Trophoblast cell (in vitro differentiated cells and primary cell): ENCODE measurements around the gene BCL11A.
A peak's percentile ranks its signal among the peaks of the same experiment; 100 is the strongest.

Experiments used
- DNase-seq, 2 donors: peaks; one replicate each; pipeline ENCODE4 v3.0.0-alpha.2; 2016
- H2AFZ ChIP-seq: 2 replicates; pipeline ENCODE4 v1.6.1; 2013; ENCODE audit warnings: low read length, moderate library complexity, mild to moderate bottlenecking; ENCODE audit not compliant: insufficient read depth, poor library complexity
- H2AK5ac ChIP-seq: 2 replicates; pipeline ENCODE4 v1.6.1; 2013; ENCODE audit warnings: mild to moderate bottlenecking, low read length
- H2BK120ac ChIP-seq: 2 replicates; pipeline ENCODE4 v1.6.1; 2013; ENCODE audit warnings: low read length, mild to moderate bottlenecking, moderate library complexity; ENCODE audit not compliant: insufficient read depth, poor library complexity
- H2BK12ac ChIP-seq: 2 replicates; pipeline ENCODE4 v1.6.1; 2013; ENCODE audit warnings: mild to moderate bottlenecking, low read length, moderate library complexity
- H2BK5ac ChIP-seq: 2 replicates; pipeline ENCODE4 v1.6.1; 2013; ENCODE audit warnings: low read length, low read depth, moderate library complexity, mild to moderate bottlenecking; ENCODE audit not compliant: poor library complexity
- H3K14ac ChIP-seq: 2 replicates; pipeline ENCODE4 v1.6.1; 2013; ENCODE audit warnings: mild to moderate bottlenecking, low read length
- H3K18ac ChIP-seq: 2 replicates; pipeline ENCODE4 v1.6.1; 2013; ENCODE audit warnings: mild to moderate bottlenecking, low read length
- H3K23ac ChIP-seq: 2 replicates; pipeline ENCODE4 v1.6.1; 2013; ENCODE audit warnings: low read length
- H3K27ac ChIP-seq: 2 replicates; pipeline ENCODE4 v1.5.1; 2013; ENCODE audit warnings: low read depth, mild to moderate bottlenecking, inconsistent platforms, low read length, moderate library complexity
- H3K27me3 ChIP-seq: 2 replicates; pipeline ENCODE4 v1.6.1; 2013; ENCODE audit warnings: inconsistent platforms, mild to moderate bottlenecking, low read length, moderate library complexity; ENCODE audit not compliant: insufficient read depth
- H3K36me3 ChIP-seq, 2 experiments: 1 replicate in 1 of 2; 2 replicates in 1 of 2; pipeline ENCODE4 v1.6.1; 2013; ENCODE audit warnings: low read length in 2 of 2, mild to moderate bottlenecking in 2 of 2, moderate library complexity in 1 of 2; ENCODE audit not compliant: insufficient read depth in 2 of 2, control insufficient read depth in 1 of 2
- H3K4ac ChIP-seq: 2 replicates; pipeline ENCODE4 v1.6.1; 2013; ENCODE audit warnings: low read depth, mild to moderate bottlenecking, low read length, moderate library complexity
- H3K4me1 ChIP-seq, 2 experiments: 1 replicate in 1 of 2; 2 replicates in 1 of 2; pipeline ENCODE4 v1.6.1; 2013; ENCODE audit warnings: low read length in 2 of 2, mild to moderate bottlenecking in 2 of 2, moderate library complexity in 1 of 2; ENCODE audit not compliant: insufficient read depth in 2 of 2, control insufficient read depth in 1 of 2
- H3K4me2 ChIP-seq: 2 replicates; pipeline ENCODE4 v1.6.1; 2013; ENCODE audit warnings: inconsistent platforms, mild to moderate bottlenecking, low read length, moderate library complexity
- H3K4me3 ChIP-seq: 2 replicates; pipeline ENCODE4 v1.5.1; 2013; ENCODE audit warnings: mild to moderate bottlenecking, low read depth, low read length, inconsistent platforms
- H3K79me1 ChIP-seq: one replicate; pipeline ENCODE4 v1.6.1; 2013; ENCODE audit warnings: low read length
- H3K79me2 ChIP-seq: 2 replicates; pipeline ENCODE4 v1.6.1; 2013; ENCODE audit warnings: low read length, mild to moderate bottlenecking; ENCODE audit not compliant: control insufficient read depth, insufficient read depth, poor library complexity
- H3K9ac ChIP-seq: 2 replicates; pipeline ENCODE4 v1.6.1; 2013; ENCODE audit warnings: mild to moderate bottlenecking, low read length
- H3K9me3 ChIP-seq: 2 replicates; pipeline ENCODE4 v1.6.1; 2013; ENCODE audit warnings: low read depth, mild to moderate bottlenecking, control low read depth, inconsistent platforms, low read length; ENCODE audit not compliant: insufficient read depth
- H4K12ac ChIP-seq: 2 replicates; pipeline ENCODE4 v1.6.1; 2013; ENCODE audit warnings: low read depth, mild to moderate bottlenecking, low read length, moderate library complexity
- H4K8ac ChIP-seq: 2 replicates; pipeline ENCODE4 v1.6.1; 2013; ENCODE audit warnings: low read depth, mild to moderate bottlenecking, low read length, moderate library complexity
- H4K91ac ChIP-seq: one replicate; pipeline ENCODE4 v1.6.1; 2013; ENCODE audit warnings: low read depth, mild to moderate bottlenecking, low read length, moderate library complexity
- WGBS: extraction: QIAGEN DNeasy Blood & Tissue Kit; methylation state at CpG from one replicate; pipeline ENCODE4 v1.1.7; 2013; ENCODE audit warnings: missing lambda C conversion rate; ENCODE audit not compliant: insufficient read length, insufficient coverage; ENCODE audit errors: extremely low coverage; 5-methylcytosine and 5-hydroxymethylcytosine counted together

BCL11A gene

DNA sequence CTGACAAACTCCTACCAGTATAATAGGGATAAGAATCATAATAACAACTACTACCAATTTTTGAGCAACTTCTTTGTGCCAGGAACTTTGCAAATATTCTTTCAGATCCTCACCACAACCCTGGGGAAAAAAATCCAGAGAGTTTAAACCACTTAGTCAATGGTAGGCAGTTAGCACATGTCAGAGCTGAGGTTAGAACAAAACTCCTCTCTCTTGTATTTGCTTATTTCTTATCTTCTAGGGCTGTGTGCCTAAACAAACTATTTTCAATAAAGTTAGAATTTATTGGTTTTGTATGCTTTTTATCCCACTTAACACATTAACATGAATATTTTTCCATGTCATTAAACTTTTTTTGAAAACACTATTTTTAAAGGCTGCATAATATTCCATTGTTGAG is 127.1 kb downstream of the BCL11A start:
- H3K4me3 ChIP-seq = no peak overlapping the region
- H3K27me3 ChIP-seq = no peaks in the 10 kb centered on the region
- H4K8ac ChIP-seq = no peak overlapping the region
- H3K14ac ChIP-seq = no peak overlapping the region
- no peak overlapping the region for H2BK5ac ChIP-seq
- H3K23ac ChIP-seq = no peak overlapping the region
- H3K9ac ChIP-seq = no peak overlapping the region
- no peak overlapping the region for H4K91ac ChIP-seq
- H3K18ac ChIP-seq = no peak overlapping the region
- H3K27ac ChIP-seq = no peak overlapping the region
- H3K4me2 ChIP-seq = no peak overlapping the region
- no peak overlapping the region for H3K4ac ChIP-seq
- no peaks in the 10 kb centered on the region for H3K9me3 ChIP-seq
- peaks cover 1% of the 10 kb centered on the region for H3K79me1 ChIP-seq
- H3K36me3 ChIP-seq = no peaks in the 10 kb centered on the region
- no peak overlapping the region for H2AFZ ChIP-seq
- H2BK12ac ChIP-seq = no peak overlapping the region
- H4K12ac ChIP-seq = no peak overlapping the region
- no peaks in the 10 kb centered on the region for H3K79me2 ChIP-seq
- peak in 1 of 2 donors; percentile 41 for DNase-seq
- peaks cover 2% of the 10 kb centered on the region in 2 experiments for H3K4me1 ChIP-seq
- no peak overlapping the region for H2BK120ac ChIP-seq
- H2AK5ac ChIP-seq = no peak overlapping the region

GRCh38 chr2:60424233-60424632 is 129.2 kb downstream of the BCL11A start:
- WGBS = no CpG with 5 or more reads among the region's 5 CpGs
- H3K4ac ChIP-seq = no peak overlapping the region

GRCh38 chr2:60423505-60423904 is 129.9 kb downstream of the BCL11A start:
- Histone ChIP-seq H3K4ac (no peak overlapping the region), H2AK5ac (no peak overlapping the region), H4K12ac (no peak overlapping the region), H3K27me3 (no peaks in the 10 kb centered on the region), H3K79me1 (peaks cover under 1% of the 10 kb centered on the region), H3K4me2 (no peak overlapping the region), H3K36me3 (no peaks in the 10 kb centered on the region), H3K4me3 (no peak overlapping the region), H3K23ac (no peak overlapping the region), H4K8ac (no peak overlapping the region), H3K27ac (no peak overlapping the region), H2AFZ (no peak overlapping the region), H3K79me2 (no peaks in the 10 kb centered on the region), H3K18ac (no peak overlapping the region), H3K14ac (no peak overlapping the region), H3K9me3 (no peaks in the 10 kb centered on the region), H3K4me1 (peaks cover 2% of the 10 kb centered on the region in 2 experiments), H2BK12ac (no peak overlapping the region), H2BK120ac (no peak overlapping the region), H3K9ac (no peak overlapping the region), H2BK5ac (no peak overlapping the region), H4K91ac (no peak overlapping the region)
- no CpG with 5 or more reads among the region's 1 CpG for WGBS
- DNase-seq = peak in 1 of 2 donors; percentile 86

More at GRCh38 chr2:60424233-60424632, 129.2 kb downstream of the BCL11A start:
- H3K27ac ChIP-seq = no peak overlapping the region
- H2BK120ac ChIP-seq = no peak overlapping the region
- no peak overlapping the region for H2BK5ac ChIP-seq
- H3K36me3 ChIP-seq = no peaks in the 10 kb centered on the region
- no peak overlapping the region for H3K9ac ChIP-seq
- no peak for DNase-seq
- no peak overlapping the region for H4K8ac ChIP-seq
- H2BK12ac ChIP-seq = no peak overlapping the region
- H3K27me3 ChIP-seq = no peaks in the 10 kb centered on the region
- H3K9me3 ChIP-seq = no peaks in the 10 kb centered on the region
- no peak overlapping the region for H3K4me2 ChIP-seq
- no peak overlapping the region for H3K23ac ChIP-seq
- peaks cover 2% of the 10 kb centered on the region in 2 experiments for H3K4me1 ChIP-seq
- no peak overlapping the region for H4K12ac ChIP-seq
- no peaks in the 10 kb centered on the region for H3K79me2 ChIP-seq
- H3K4me3 ChIP-seq = no peak overlapping the region
- no peak overlapping the region for H4K91ac ChIP-seq
- H2AK5ac ChIP-seq = no peak overlapping the region
- H3K79me1 ChIP-seq = peaks cover 1% of the 10 kb centered on the region
- H3K18ac ChIP-seq = no peak overlapping the region
- no peak overlapping the region for H3K14ac ChIP-seq
- no peak overlapping the region for H2AFZ ChIP-seq

GRCh38 chr2:60422826-60423483 is 130.5 kb downstream of the BCL11A start:
- H3K9me3 ChIP-seq = no peaks in the 10 kb centered on the region
- H3K4me1 ChIP-seq = peaks cover 2% of the 10 kb centered on the region in 2 experiments
- no peak overlapping the region for H3K14ac ChIP-seq
- WGBS = no CpG with 5 or more reads among the region's 7 CpGs
- H3K27ac ChIP-seq = no peak overlapping the region
- H2AFZ ChIP-seq = no peak overlapping the region
- no peak overlapping the region for H4K8ac ChIP-seq
- H3K4ac ChIP-seq = no peak overlapping the region
- H3K79me1 ChIP-seq = no peaks in the 10 kb centered on the region
- no peak overlapping the region for H2BK12ac ChIP-seq
- no peak overlapping the region for H3K18ac ChIP-seq
- no peaks in the 10 kb centered on the region for H3K36me3 ChIP-seq
- no peak overlapping the region for H4K91ac ChIP-seq
- H2AK5ac ChIP-seq = no peak overlapping the region
- no peak overlapping the region for H3K23ac ChIP-seq
- no peak overlapping the region for H3K4me2 ChIP-seq
- no peak overlapping the region for H2BK120ac ChIP-seq
- H3K9ac ChIP-seq = no peak overlapping the region
- H2BK5ac ChIP-seq = no peak overlapping the region
- H3K27me3 ChIP-seq = no peaks in the 10 kb centered on the region
- no peak overlapping the region for H3K4me3 ChIP-seq
- H3K79me2 ChIP-seq = no peaks in the 10 kb centered on the region
- DNase-seq = no peak
- no peak overlapping the region for H4K12ac ChIP-seq
